Psoas muscle (tissue), 8 donors: ENCODE data around the gene PRPF40A. TPM values are rescaled to one million over a fixed set of nuclear protein-coding genes. Genes with fewer than 3 reads are reported as not detected.

Experiments
- ATAC-seq, 4 donors: fragments of 200-7000 bp; cut with Tn5 transposase; one replicate each; pipeline ENCODE4 v1.9.1; 2020; ENCODE audit warnings: moderate library complexity in 3 of 4, mild to moderate bottlenecking in 2 of 4
- DNase-seq, 2 donors: peaks; one replicate each; pipeline ENCODE4 v3.0.0-alpha.2; 2020
- H3K27ac ChIP-seq: fragments of 200-600 bp; one replicate; pipeline ENCODE4 v1.8.0; 2022
- H3K27me3 ChIP-seq, 3 donors: fragments of 200-600 bp in 1 of 3; one replicate each; pipeline versions ENCODE4 v1.6.1 to v1.8.0; 2013 to 2022; ENCODE audit warnings: low read length in 2 of 3, mild to moderate bottlenecking in 2 of 3, moderate library complexity in 1 of 3; ENCODE audit not compliant: insufficient read depth in 3 of 3
- H3K36me3 ChIP-seq, 2 donors: fragments of 200-600 bp in 1 of 2; one replicate each; pipeline versions ENCODE4 v1.6.1 to v1.8.0; 2013 to 2022; ENCODE audit warnings: low read depth in 1 of 2, mild to moderate bottlenecking in 1 of 2, moderate library complexity in 1 of 2; ENCODE audit not compliant: insufficient read depth in 1 of 2
- H3K4me1 ChIP-seq: fragments of 200-600 bp; one replicate; pipeline ENCODE4 v1.8.0; 2022
- H3K4me3 ChIP-seq: fragments of 200-600 bp; one replicate; pipeline ENCODE4 v1.8.0; 2022; ENCODE audit warnings: mild to moderate bottlenecking
- H3K9me3 ChIP-seq: fragments of 200-600 bp; one replicate; pipeline ENCODE4 v1.8.0; 2022
- CTCF ChIP-seq: fragments of 200-600 bp; IDR thresholded peaks from one replicate; pipeline ENCODE4 v1.8.0; 2022; ENCODE audit warnings: antibody characterized with exemption
- WGBS, 3 donors: extraction: QIAGEN DNeasy Blood & Tissue Kit; methylation state at CpG; one replicate each; pipeline versions ENCODE4 v1.1.6 to v1.1.7; 2013; 5-methylcytosine and 5-hydroxymethylcytosine counted together
- intact Hi-C, 2 donors: fragments of 100-400 bp; cut with DNase I; formaldehyde crosslinking; loops; one replicate each; pipeline versions ENCODE4 v1.11.0 to v1.14.2; 2022
- polyA plus RNA-seq, 3 donors: library from polyadenylated mRNA; stranded (reverse); fragments of 200-250 nt; gene quantifications; one replicate each; pipeline ENCODE4 v1.2.3, GENCODE V29; 2013
- total RNA-seq, 4 donors: library from RNA; stranded (reverse); fragmentation: NEBNext Ultra II Directional in 2 of 4; extraction: Animal tissue kit (Norgen Biotek cat#: 25700) in 2 of 4; gene quantifications; one replicate each; pipeline versions ENCODE4 v1.2.1 to v1.2.4, GENCODE V29; 2021 to 2023
- donor health status: healthy with polysubstance abuse.
- donor health status: DM: no; HTN: no; CAD: no; lungs with moderate emphysema.
- donor health status: Bipolar disorder and iron deficiency.
- donor health status: healthy.
- donor health status: DM: yes; HTN: yes; CAD: no.
- donor health status: DM: no; HTN: no; CAD: no.
- donor health status: DM: no; HTN: no; CAD: no.
- donor health status: DM: yes; HTN: yes; CAD: no.

The PRPF40A gene
- total and polyA plus RNA-seq, 7 donors = 19.6 to 53.7 (median 39.6) TPM

DNA sequence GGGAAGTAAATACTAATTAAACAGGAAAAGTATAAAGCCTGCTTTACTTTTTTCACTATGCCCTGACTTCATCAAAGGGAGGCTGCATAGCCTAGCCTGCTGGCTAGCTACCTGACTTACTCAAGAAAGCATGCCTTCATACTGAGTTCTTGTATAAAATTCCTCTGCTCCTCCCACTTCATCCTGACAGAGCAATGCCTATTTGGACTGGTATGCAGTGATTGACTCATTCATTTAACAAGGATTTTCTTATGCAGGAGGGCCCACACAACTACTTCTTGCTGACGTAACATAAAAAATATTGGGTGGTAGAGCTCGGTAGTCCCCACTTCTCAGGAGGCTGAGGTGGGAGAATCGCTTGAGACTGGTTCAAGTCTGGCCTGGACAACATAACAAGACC lies 70.5 kb downstream of the PRPF40A start:
- no peaks in the 10 kb centered on the region for H3K27me3 ChIP-seq
- ATAC-seq = peak; percentile 54 to 69 (median 61)
- peaks cover 7 to 70% of the 10 kb centered on the region in 2 donors for H3K36me3 ChIP-seq
- peaks cover 8% of the 10 kb centered on the region for H3K4me1 ChIP-seq
- intact Hi-C loops = no loop called here
- peak overlapping the region; percentile 69 for H3K27ac ChIP-seq
- no peaks in the 10 kb centered on the region for H3K9me3 ChIP-seq
- DNase-seq = no peak
- TF ChIP-seq CTCF = no peak
- H3K4me3 ChIP-seq = no peak overlapping the region
- 80 to 82% (median 82%) methylated on average over 3 of the region's 3 CpGs for WGBS, 3 donors

- ATAC-seq = peak in 1 of 4 donors; percentile 29
- TF ChIP-seq CTCF = no peak
- Histone ChIP-seq H3K4me3 (no peak overlapping the region), H3K36me3 (peaks cover 7 to 75% of the 10 kb centered on the region in 2 donors), H3K27ac (peak overlapping the region; percentile 69), H3K27me3 (no peaks in the 10 kb centered on the region), H3K4me1 (peaks cover 8% of the 10 kb centered on the region), H3K9me3 (no peaks in the 10 kb centered on the region)
- intact Hi-C loops = no loop called here
- DNase-seq = no peak
- 68 to 72% (median 71%) methylated on average over 4 of the region's 4 CpGs for WGBS, 3 donors
Observed at GRCh38 chr2:152646264-152646663, 71.0 kb downstream of the PRPF40A start.

- no peak for ATAC-seq
- TF ChIP-seq CTCF = no peak
- no peak for DNase-seq
- Histone ChIP-seq H3K4me3 (no peak overlapping the region), H3K27me3 (no peaks in the 10 kb centered on the region), H3K36me3 (peaks cover 21 to 77% of the 10 kb centered on the region in 2 donors), H3K27ac (no peak overlapping the region), H3K4me1 (peaks cover 8% of the 10 kb centered on the region), H3K9me3 (no peaks in the 10 kb centered on the region)
- intact Hi-C loops = no loop called here
- WGBS, 3 donors = 94 to 95% (median 95%) methylated on average over 6 of the region's 6 CpGs
Observed at GRCh38 chr2:152644189-152644873, 72.9 kb downstream of the PRPF40A start.

DNA sequence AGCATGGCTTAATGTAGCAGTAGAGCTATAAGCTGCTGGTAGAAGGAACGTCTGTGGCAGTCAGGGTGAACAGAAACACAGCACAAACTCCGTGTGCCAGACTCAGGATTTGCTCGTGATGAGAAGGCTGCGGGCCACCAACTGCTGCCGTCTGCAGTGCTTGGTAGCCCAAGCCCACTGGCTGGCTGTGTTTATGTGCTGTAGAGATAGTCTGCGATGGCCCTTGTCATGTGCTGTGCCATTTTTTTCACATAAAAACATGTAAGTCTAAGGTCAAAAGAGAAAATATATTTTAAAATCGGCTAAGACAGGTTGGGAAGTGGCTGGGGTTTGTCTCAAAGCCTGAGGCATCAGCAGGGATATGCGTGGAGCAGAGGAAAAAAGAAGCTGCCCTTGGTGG lies 78.7 kb downstream of the PRPF40A start:
- Histone ChIP-seq H3K4me3 (no peak overlapping the region), H3K27me3 (no peaks in the 10 kb centered on the region), H3K4me1 (peaks cover 4% of the 10 kb centered on the region), H3K9me3 (no peaks in the 10 kb centered on the region), H3K27ac (no peak overlapping the region), H3K36me3 (peaks cover 19 to 84% of the 10 kb centered on the region in 2 donors)
- no peak for ATAC-seq
- no peak for TF ChIP-seq CTCF
- no peak for DNase-seq
- WGBS, 3 donors = 76 to 82% (median 79%) methylated on average over 8 of the region's 8 CpGs
- intact Hi-C loops = loop anchor here (5.0 to 10.0 kb wide), 3 partner anchors 214 to 604 kb away; no protein-coding TSS in a partner anchor
